GM23338 (cell line): ENCODE data around the gene BRI3. TPM values are rescaled to one million over a fixed set of nuclear protein-coding genes. Genes with fewer than 3 reads are reported as not detected.
A peak's percentile ranks its signal among the peaks of the same experiment; 100 is the strongest.

Experiments used
- ATAC-seq: fragments of 200-7000 bp; cut with Tn5 transposase; 3 replicates; pipeline ENCODE4 v1.9.1; 2020
- DNase-seq: peaks from one replicate; pipeline ENCODE4 v3.0.0-alpha.2; 2015; ENCODE audit warnings: low spot score
- H2AFZ ChIP-seq: fragments of 200-600 bp; sonication (generic); 2 replicates; pipeline ENCODE4 v1.8.0; 2016; ENCODE audit warnings: antibody characterized with exemption, mild to moderate bottlenecking, moderate library complexity
- H3F3A ChIP-seq: fragments of 200-600 bp; sonication (generic); replicated peaks from 2 replicates; pipeline ENCODE4 v1.8.0; 2017; ENCODE audit warnings: antibody characterized with exemption, mixed run types, low read depth
- H3K27ac ChIP-seq: fragments of 200-600 bp; sonication (generic); 2 replicates; pipeline ENCODE4 v1.6.1; 2016; ENCODE audit warnings: low read depth
- H3K27me3 ChIP-seq: fragments of 200-600 bp; sonication (generic); 2 replicates; pipeline ENCODE4 v1.8.0; 2016; ENCODE audit warnings: mild to moderate bottlenecking, mixed run types, moderate library complexity; ENCODE audit not compliant: insufficient read depth
- H3K36me3 ChIP-seq: fragments of 200-600 bp; sonication (generic); 2 replicates; pipeline ENCODE4 v1.8.0; 2016; ENCODE audit warnings: mild to moderate bottlenecking; ENCODE audit not compliant: insufficient read depth
- H3K4me1 ChIP-seq: fragments of 200-600 bp; sonication (generic); 2 replicates; pipeline ENCODE4 v1.8.0; 2016; ENCODE audit warnings: mild to moderate bottlenecking, moderate library complexity; ENCODE audit not compliant: insufficient read depth
- H3K4me2 ChIP-seq: fragments of 200-600 bp; sonication (generic); 2 replicates; pipeline ENCODE4 v1.7.1; 2017; ENCODE audit warnings: mixed run types
- H3K4me3 ChIP-seq: fragments of 200-600 bp; sonication (generic); 2 replicates; pipeline ENCODE4 v1.6.1; 2016; ENCODE audit warnings: mixed run types
- H3K79me2 ChIP-seq: fragments of 200-600 bp; sonication (generic); replicated peaks from 2 replicates; pipeline ENCODE4 v1.8.0; 2017; ENCODE audit warnings: mild to moderate bottlenecking; ENCODE audit not compliant: insufficient read depth
- H3K9me2 ChIP-seq: fragments of 200-600 bp; sonication (generic); 2 replicates; pipeline ENCODE4 v1.8.0; 2017; ENCODE audit not compliant: insufficient read depth
- H4K20me1 ChIP-seq: fragments of 200-600 bp; sonication (generic); replicated peaks from 2 replicates; pipeline ENCODE4 v1.8.0; 2017; ENCODE audit warnings: mild to moderate bottlenecking; ENCODE audit not compliant: insufficient read depth
- H3K27ac Mint-ChIP-seq: 2 replicates; pipeline ENCODE4 v1.8.0; 2020; ENCODE audit warnings: inconsistent platforms, mild to moderate bottlenecking, moderate library complexity, mixed read lengths
- H3K27me3 Mint-ChIP-seq: 3 replicates; pipeline ENCODE4 v1.8.0; 2022; ENCODE audit warnings: low read depth, mild to moderate bottlenecking, moderate library complexity, mixed read lengths, inconsistent platforms; ENCODE audit not compliant: insufficient read depth, poor library complexity
- H3K36me3 Mint-ChIP-seq: 3 replicates; pipeline ENCODE4 v1.8.0; 2021; ENCODE audit warnings: low read depth, mild to moderate bottlenecking, inconsistent platforms, moderate library complexity, mixed read lengths
- H3K4me1 Mint-ChIP-seq: 3 replicates; pipeline ENCODE4 v1.8.0; 2020; ENCODE audit warnings: mild to moderate bottlenecking, inconsistent platforms, mixed read lengths
- H3K4me3 Mint-ChIP-seq: 3 replicates; pipeline ENCODE4 v1.8.0; 2021; ENCODE audit warnings: moderate library complexity, mild to moderate bottlenecking, inconsistent platforms, mixed read lengths
- H3K9me3 Mint-ChIP-seq: 3 replicates; pipeline ENCODE4 v1.8.0; 2020; ENCODE audit warnings: moderate library complexity, mild to moderate bottlenecking, inconsistent platforms, mixed read lengths
- CTCF ChIP-seq, 2 experiments: fragments of 200-600 bp in 1 of 2; sonication (generic) in 1 of 2; conservative IDR thresholded peaks; 2 replicates each; pipeline versions ENCODE4 v1.5.1 to v1.6.1; 2016 to 2017; ENCODE audit warnings: antibody characterized with exemption in 2 of 2, low read depth in 2 of 2, mild to moderate bottlenecking in 2 of 2, moderate library complexity in 1 of 2
- ZNF462 ChIP-seq: fragments of 250-450 bp; sonication (Bioruptor Pico); IDR thresholded peaks from 2 replicates; pipeline ENCODE4 v1.5.0; 2020; ENCODE audit warnings: mild to moderate bottlenecking, moderate library complexity
- polyA plus RNA-seq: library from polyadenylated mRNA; unstranded; fragments of >200 nt; fragmentation: Nextera tagmentation; extraction: Ambion mirVana; gene quantifications from 2 replicates; pipeline ENCODE4 v1.2.1, GENCODE V29; 2016
- total RNA-seq: library from RNA; depleted of rRNA; stranded (reverse); fragments of >200 nt; shearing (Covaris generic); gene quantifications from 2 replicates; pipeline ENCODE4 v1.2.3, GENCODE V29; 2014

Gene BRI3
- total and polyA plus RNA-seq, 2 experiments from 2014 or later = 21.7 to 66.1 TPM

- H3K27me3 Mint-ChIP-seq = peaks cover 20% of the 10 kb centered on the region
Measured at GRCh38 chr7:98297626-98298286, 16.3 kb downstream of the BRI3 start.

More at GRCh38 chr7:98297626-98298286, 16.3 kb downstream of the BRI3 start:
- ATAC-seq = no peak
- H3K36me3 ChIP-seq = 0 out of 2 replicates have a peak, but pooled peaks cover 8% of the 10 kb centered on the region
- no peak for DNase-seq
- no peak overlapping the region for H3K27ac ChIP-seq
- peaks cover 10% of the 10 kb centered on the region; the same call in 1 of the 2 replicates for H3F3A ChIP-seq
- H3K4me1 ChIP-seq = peaks cover 13% of the 10 kb centered on the region; the same call in 1 of the 2 replicates
- H3K4me2 ChIP-seq = no peak overlapping the region
- TF ChIP-seq CTCF (conservative IDR thresholded peaks at IDR 0.05; ENCODE audit: low read depth in 2 of 2) (peak in 1 of 2 experiments; percentile 14; a peak in 1 of 4 replicates), ZNF462 (CRISPR knock-in tag) (no peak)
- Mint-ChIP-seq H3K9me3 (no peaks in the 10 kb centered on the region), H3K36me3 (peaks cover 40% of the 10 kb centered on the region), H3K4me1 (peaks cover 15% of the 10 kb centered on the region), H3K27ac (no peak overlapping the region; the same call in 1 of the 2 replicates), H3K4me3 (no peak overlapping the region)
- H2AFZ ChIP-seq = no peak overlapping the region
- H3K27me3 ChIP-seq = no peaks in the 10 kb centered on the region
- no peak overlapping the region for H3K4me3 ChIP-seq
- peaks cover 18% of the 10 kb centered on the region; the same call in 1 of the 2 replicates for H4K20me1 ChIP-seq
- H3K9me2 ChIP-seq = no peaks in the 10 kb centered on the region
- 0 out of 2 replicates have a peak, but pooled peaks cover 6% of the 10 kb centered on the region for H3K79me2 ChIP-seq
